Measurements from ENCODE around the gene NDUFC2.
"Not testable (repeated sequence)": the region's sequence is repeated elsewhere in the genome, so short reads cannot be mapped to it uniquely, and the experiment has no call there.

NDUFC2 gene

GRCh38 chr11:78049348-78049747 is 30.3 kb downstream of the NDUFC2 start:
- no peak for DNase-seq

- no peak for DNase-seq
Measured at GRCh38 chr11:78048561-78048960, 31.1 kb downstream of the NDUFC2 start.

GRCh38 chr11:78046486-78046854 is 33.2 kb downstream of the NDUFC2 start:
- no peak for DNase-seq

GRCh38 chr11:78045851-78046485 is 33.7 kb downstream of the NDUFC2 start:
- peak; percentile 83 for DNase-seq

GRCh38 chr11:78044706-78045105 is 35.0 kb downstream of the NDUFC2 start:
- no peak for DNase-seq

GRCh38 chr11:78041843-78042440 is 37.7 kb downstream of the NDUFC2 start:
- DNase-seq: no peak

- not testable (repeated sequence) for DNase-seq
Measured at GRCh38 chr11:78041380-78041719, 38.3 kb downstream of the NDUFC2 start.

- DNase-seq: peak; percentile 26
Measured at GRCh38 chr11:78040691-78041379, 38.8 kb downstream of the NDUFC2 start.

GRCh38 chr11:78039919-78040671 is 39.6 kb downstream of the NDUFC2 start:
- DNase-seq: peak; percentile 34

- no peak for DNase-seq
Measured at GRCh38 chr11:78039391-78039918, 40.2 kb downstream of the NDUFC2 start.

- DNase-seq: no peak
Measured at GRCh38 chr11:78038697-78039313, 40.9 kb downstream of the NDUFC2 start.

- DNase-seq: no peak
Measured at GRCh38 chr11:78037825-78038620, 41.6 kb downstream of the NDUFC2 start.

- no peak for DNase-seq
Measured at GRCh38 chr11:78037056-78037455, 42.6 kb downstream of the NDUFC2 start.

GRCh38 chr11:78036313-78036712 is 43.3 kb downstream of the NDUFC2 start:
- DNase-seq: no peak

- DNase-seq: no peak
Measured at GRCh38 chr11:78034623-78035022, 45.0 kb downstream of the NDUFC2 start.

GRCh38 chr11:78033040-78033439 is 46.6 kb downstream of the NDUFC2 start:
- DNase-seq: no peak

GRCh38 chr11:78032090-78032489 is 47.6 kb downstream of the NDUFC2 start:
- DNase-seq: no peak

GRCh38 chr11:78031629-78032028 is 48.0 kb downstream of the NDUFC2 start:
- no peak for DNase-seq

GRCh38 chr11:78030429-78031325 is 49.0 kb downstream of the NDUFC2 start:
- DNase-seq: no peak

- DNase-seq: not testable (repeated sequence)
Measured at GRCh38 chr11:78028423-78028822, 51.2 kb downstream of the NDUFC2 start.

- DNase-seq: no peak
Measured at GRCh38 chr11:78027759-78028158, 51.9 kb downstream of the NDUFC2 start.

Data from activated CD4-positive, alpha-beta T cell treated with anti-CD3 and anti-CD28 coated beads for 48 hours (primary cell).